IPS-18c (cell line): ENCODE measurements around the gene TMEM258.

ENCODE experiments used
- H3K4me3 ChIP-seq: 2 replicates; pipeline ENCODE4 v1.7.0; 2013; ENCODE audit warnings: low read depth, mild to moderate bottlenecking, low read length, moderate library complexity; ENCODE audit not compliant: insufficient read depth
- H3K9me3 ChIP-seq: one replicate; pipeline ENCODE4 v1.6.1; 2013; ENCODE audit warnings: mild to moderate bottlenecking, low read length, moderate library complexity; ENCODE audit not compliant: control insufficient read depth, insufficient read depth

Gene TMEM258

DNA sequence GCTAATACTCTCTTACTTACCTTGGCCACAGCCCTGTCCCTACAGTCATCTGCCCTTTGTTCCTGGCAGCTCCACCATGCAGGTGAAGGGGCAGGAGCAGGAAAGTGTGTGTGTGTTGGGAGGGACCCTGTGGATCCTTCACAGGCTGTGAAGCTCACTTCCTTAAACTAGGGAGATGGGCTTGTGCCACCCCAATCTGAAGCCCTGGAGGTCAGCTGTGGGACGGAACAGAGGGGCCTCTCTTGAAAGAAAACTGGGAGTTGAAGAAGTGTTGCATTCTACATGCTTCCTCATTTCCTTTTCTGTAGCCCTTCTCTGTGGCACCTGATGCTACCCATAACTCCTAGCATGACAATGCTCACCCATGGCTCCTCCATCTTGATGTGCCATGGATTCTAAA is 12.7 kb upstream of the TMEM258 start:
- Histone ChIP-seq H3K4me3 (no peak overlapping the region), H3K9me3 (no peaks in the 10 kb centered on the region)

DNA sequence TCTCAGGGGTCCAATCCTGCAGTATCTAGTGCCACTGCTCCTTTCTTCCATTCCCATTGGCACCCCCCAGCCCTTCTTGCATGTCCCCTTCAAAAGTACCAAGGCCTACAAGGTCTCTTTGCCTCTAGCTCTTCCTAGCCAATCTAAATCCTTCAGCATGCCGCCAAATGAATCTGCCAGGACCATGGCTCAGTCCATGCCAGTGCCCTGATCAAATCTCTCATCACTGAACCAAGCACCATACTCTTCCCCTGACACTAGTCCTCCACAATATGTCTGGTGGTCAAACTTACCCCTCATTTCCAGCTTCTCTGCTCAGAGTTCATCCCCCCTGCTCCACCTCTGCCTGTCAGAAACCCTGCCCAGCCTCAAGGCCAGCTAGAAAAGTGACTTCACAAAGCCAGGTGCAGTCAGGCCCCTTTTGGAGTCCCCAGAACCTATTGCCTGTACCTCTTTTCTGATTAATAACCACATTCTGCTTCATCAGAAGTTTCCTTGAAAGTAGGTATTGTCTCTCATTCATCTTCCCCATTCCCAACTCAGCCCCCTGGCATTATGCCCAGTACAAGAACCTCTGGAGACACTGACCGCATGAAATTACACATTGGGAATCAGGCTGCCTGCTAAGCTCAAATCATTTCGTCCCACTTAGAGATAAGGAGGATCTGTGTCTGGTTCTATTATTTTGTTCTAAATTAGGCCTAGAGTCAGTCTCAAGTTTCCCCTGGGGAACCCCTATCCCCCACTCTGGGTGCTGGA is 11.7 kb upstream of the TMEM258 start:
- H3K9me3 ChIP-seq: no peaks in the 10 kb centered on the region
- H3K4me3 ChIP-seq: no peak overlapping the region

DNA sequence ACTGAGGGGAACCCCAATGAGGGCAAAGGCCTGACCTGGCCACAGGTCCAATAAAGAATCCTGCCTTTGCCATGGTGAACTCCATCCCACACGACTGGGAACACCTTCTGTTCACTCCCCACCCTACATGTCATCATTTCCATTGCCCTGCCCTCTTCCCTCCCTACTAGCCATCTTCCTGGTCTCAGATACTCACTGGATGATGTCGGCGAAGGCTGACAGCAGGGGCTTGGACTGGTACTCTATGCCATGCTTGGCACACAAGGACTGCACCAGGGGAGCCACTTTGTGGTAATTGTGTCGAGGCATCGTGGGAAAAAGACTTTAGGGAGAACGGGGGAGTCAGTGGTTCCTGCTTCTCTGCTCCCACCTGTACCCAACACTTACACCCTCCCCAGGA is 10.2 kb upstream of the TMEM258 start:
- Histone ChIP-seq H3K9me3 (no peaks in the 10 kb centered on the region), H3K4me3 (no peak overlapping the region)

DNA sequence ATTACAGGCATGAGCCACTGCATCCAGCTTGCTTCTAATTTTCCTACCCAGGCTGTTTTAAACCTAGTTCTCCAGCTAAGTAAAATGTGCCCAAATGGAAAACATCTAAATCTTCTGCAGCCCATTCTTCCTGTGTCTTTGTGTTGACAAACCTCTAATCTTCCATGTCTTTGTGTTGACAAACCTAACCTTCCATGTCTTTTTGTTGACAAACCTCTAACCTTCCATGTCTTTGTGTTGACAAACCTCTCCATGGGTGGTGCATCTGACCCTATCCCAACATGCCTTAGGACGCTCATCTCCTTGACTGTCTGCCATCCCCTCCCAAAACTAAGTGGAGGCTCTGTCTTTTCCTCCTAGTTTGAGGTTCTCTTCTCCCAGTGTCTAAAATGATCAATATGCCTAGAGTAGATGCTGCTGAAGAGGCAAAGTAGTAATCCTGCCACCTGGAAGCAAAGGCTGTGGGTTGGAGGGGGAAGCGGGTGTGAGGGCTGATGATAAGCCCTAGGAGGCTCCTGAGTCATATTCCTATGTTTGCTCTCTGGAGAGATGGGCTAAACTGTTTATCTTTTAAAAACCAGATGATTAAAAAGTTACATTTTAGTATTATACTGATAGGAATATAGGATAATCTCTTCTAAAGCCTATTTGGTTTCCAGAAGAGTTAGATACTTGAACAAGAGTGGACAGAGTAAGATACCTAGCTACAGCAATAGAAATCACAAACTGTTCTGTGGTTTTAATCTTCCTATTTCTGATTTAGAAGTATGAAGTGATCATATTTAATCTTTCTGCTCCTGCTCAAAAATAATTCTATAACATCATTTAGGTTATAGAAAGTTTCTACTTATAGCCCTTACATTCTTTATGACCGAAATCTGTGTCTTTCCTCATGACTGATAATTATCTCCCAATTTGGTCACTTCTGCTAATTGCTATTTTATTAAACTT is 8.2 kb upstream of the TMEM258 start:
- Histone ChIP-seq H3K9me3 (no peaks in the 10 kb centered on the region), H3K4me3 (no peak overlapping the region)

DNA sequence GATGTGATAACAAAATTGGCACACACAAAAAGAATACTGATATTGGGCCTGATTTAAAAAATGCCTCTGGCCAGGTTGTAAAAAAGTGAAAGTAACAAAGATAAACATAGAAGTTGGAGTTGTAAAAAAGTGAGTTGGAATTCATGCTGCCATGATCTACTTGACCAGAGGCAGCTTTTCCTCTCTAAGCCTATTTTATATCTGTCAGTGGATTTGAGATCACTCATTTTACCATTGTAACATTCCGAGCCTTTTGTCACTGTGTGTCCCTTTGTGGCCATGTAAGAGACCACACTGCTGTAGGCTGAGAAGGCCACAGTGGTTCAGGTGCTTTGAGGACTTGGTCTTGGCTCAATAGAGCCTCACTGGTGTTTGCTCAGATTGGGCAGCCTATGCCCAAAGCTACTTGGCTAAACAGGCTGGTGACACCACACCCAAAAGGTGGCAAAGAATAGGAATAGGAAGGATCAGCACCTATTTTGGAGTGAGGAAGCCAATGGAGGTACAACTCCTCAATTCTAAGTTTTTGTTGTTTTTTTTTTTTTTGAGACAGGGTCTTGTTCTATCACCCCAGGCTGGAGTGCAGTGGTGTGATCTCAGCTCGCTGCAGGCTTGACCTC is 7.4 kb upstream of the TMEM258 start:
- H3K9me3 ChIP-seq: no peaks in the 10 kb centered on the region

DNA sequence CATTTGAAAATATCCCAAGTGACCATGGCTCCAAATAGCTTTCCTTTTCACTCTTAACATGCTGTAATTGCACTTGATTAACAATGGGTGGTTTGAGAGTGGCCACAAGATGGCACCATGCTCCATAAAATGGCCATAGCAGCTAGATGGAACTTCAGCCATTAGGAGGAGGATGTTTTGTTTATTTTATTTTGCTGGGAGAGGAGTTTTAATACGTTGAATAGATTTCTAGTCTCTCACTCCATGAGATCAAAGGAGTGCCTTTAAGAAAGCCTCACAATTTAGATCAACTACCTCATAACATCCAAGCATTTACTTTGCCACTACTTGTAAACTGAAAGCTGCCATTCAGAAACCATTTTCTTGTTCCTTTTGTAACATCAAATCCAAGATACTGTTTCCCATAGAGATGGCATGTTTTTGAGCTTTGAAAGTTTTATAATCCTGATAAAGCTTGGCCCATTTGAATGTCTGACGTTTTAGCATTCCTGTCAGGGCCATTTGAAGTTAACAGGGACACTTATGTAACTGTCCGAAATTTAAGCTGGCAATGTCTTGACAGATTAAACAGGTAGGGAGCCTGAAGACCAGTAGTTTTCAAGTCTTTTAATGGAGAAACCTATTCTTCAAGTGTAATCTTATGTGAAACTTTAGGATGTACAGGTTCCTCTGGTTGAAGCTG is 5.0 kb upstream of the TMEM258 start:
- H3K4me3 ChIP-seq: no peak overlapping the region
- no peaks in the 10 kb centered on the region for H3K9me3 ChIP-seq

More for the DNA sequence above, 7.4 kb upstream of the TMEM258 start:
- no peak overlapping the region for H3K4me3 ChIP-seq

DNA sequence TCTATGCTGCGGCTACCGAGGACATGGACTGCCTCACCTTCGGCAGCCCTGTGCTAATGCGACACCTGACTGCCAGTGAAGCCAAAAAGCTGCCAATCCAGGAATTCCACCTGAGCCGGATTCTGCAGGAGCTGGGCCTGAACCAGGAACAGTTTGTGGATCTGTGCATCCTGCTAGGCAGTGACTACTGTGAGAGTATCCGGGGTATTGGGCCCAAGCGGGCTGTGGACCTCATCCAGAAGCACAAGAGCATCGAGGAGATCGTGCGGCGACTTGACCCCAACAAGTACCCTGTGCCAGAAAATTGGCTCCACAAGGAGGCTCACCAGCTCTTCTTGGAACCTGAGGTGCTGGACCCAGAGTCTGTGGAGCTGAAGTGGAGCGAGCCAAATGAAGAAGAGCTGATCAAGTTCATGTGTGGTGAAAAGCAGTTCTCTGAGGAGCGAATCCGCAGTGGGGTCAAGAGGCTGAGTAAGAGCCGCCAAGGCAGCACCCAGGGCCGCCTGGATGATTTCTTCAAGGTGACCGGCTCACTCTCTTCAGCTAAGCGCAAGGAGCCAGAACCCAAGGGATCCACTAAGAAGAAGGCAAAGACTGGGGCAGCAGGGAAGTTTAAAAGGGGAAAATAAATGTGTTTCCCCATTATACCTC is 3.6 kb upstream of the TMEM258 start:
- H3K9me3 ChIP-seq: no peaks in the 10 kb centered on the region
- H3K4me3 ChIP-seq: no peak overlapping the region

DNA sequence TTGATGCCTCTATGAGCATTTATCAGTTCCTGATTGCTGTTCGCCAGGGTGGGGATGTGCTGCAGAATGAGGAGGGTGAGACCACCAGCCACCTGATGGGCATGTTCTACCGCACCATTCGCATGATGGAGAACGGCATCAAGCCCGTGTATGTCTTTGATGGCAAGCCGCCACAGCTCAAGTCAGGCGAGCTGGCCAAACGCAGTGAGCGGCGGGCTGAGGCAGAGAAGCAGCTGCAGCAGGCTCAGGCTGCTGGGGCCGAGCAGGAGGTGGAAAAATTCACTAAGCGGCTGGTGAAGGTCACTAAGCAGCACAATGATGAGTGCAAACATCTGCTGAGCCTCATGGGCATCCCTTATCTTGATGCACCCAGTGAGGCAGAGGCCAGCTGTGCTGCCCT is 3.1 kb upstream of the TMEM258 start:
- H3K4me3 ChIP-seq: no peak overlapping the region
- H3K9me3 ChIP-seq: no peaks in the 10 kb centered on the region

GRCh38 chr11:61794579-61794978 is 2.2 kb upstream of the TMEM258 start:
- Histone ChIP-seq H3K4me3 (no peak overlapping the region), H3K9me3 (no peaks in the 10 kb centered on the region)

GRCh38 chr11:61793829-61794204 is 1.4 kb upstream of the TMEM258 start:
- H3K4me3 ChIP-seq: peak overlapping the region; percentile 91
- no peaks in the 10 kb centered on the region for H3K9me3 ChIP-seq

GRCh38 chr11:61793083-61793828 is 857 bp upstream of the TMEM258 start:
- Histone ChIP-seq H3K4me3 (peak overlapping the region; percentile 91), H3K9me3 (no peaks in the 10 kb centered on the region)

DNA sequence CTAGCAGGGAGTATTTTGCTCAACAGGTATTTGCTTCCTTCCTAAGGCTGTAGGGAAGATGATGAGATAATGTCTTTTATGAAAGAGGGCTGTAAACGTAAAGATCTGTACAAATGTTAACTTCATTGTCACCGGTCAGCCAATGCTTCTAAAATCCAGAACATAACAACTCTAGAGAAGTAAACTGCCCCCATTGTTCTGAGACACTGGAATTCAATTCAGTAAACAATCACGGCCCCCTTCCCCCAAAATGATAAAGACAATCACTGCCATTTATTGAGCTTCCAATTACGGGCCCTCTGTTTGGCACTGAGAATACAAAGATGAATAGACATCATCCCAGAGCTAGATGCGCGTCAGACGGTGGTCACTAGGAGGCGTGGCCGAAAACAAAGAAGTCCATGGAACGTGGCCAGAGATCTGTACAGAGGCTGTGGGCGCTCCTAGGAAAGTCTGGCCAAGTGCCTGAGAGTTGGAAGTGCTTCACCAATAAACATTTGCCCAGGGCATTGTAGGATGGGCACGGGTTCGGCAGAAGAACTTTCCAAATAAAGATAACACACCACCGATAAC is 576 bp downstream of the TMEM258 start:
- H3K4me3 ChIP-seq: peak overlapping the region; percentile 91
- no peaks in the 10 kb centered on the region for H3K9me3 ChIP-seq

DNA sequence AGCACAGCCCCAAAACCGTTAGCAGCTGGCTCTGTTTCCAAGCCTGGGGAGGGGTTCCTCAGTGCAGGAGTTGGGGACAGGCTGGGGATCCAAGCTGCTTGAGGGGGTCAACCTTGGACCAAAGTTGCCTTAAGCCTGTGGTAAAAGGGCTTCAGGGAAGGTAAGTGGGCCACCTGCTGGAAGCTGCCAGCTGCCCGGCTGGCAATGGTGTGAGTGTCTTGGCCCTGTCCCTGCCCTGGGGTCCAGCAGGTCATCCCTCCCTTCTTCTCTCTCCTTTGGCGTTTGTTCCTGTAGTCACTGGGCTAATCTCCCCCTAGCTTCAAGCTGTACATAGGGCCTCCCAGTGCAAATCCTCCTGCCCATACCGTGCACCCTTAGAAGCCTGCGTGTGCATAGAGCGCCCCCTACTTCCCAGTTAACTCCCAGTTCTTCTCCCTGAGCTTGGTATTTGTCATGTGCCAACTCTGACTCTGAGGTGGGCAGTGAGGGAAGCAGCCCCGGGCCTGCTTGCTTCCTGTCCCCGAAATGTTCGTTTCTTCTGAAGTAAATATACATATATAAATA is 4.4 kb downstream of the TMEM258 start:
- Histone ChIP-seq H3K4me3 (no peak overlapping the region), H3K9me3 (no peaks in the 10 kb centered on the region)

- no peaks in the 10 kb centered on the region for H3K9me3 ChIP-seq
- H3K4me3 ChIP-seq: no peak overlapping the region
Observed at GRCh38 chr11:61785837-61786402, 6.5 kb downstream of the TMEM258 start.

DNA sequence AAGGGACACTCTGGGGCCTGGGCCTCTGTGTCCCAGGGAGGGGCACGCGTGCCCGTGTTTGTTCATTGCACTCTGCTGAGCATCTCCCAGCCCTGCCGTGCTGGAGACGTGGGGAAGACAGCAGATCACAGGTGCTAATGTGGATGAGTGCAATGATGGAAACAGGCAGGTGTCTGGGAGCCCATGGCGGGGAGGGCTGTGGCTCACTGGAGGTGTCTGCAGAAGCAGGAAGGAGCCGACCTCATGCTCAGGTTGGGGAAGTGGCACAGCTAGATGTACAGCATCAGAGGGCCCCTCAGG is 7.9 kb downstream of the TMEM258 start:
- H3K4me3 ChIP-seq: no peak overlapping the region
- no peaks in the 10 kb centered on the region for H3K9me3 ChIP-seq
